ENCODE measurements around the gene SSC5D.

DNA sequence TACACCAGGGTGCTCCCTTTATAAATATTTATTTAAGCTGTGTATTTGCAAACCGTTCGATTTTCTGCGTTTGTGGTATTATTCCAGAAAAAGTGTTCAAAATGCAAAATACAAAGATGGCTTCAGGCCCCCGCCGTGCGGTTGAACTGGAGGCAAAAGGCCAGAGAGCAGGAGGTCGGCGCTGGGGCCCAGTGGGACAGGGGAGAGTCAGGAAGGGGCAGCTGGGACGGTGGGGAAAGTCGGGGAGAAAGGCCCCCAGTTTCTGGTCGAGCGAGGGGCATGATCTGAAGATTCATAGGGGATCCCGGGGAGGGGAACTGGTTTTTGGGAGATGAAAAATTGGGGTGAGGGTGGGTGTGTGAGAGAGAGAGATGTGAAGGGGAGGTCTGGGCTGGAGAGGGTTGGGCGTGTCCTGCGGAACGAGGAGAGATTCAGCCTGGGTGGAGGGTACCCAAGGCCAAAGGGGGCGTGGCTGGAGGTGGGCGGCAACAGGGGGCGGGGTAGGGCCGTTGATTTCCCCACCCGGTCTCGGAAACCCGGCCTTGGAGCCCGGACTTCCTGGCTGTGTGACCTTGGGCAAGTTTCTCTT is 27.5 kb upstream of the SSC5D start:
- TF ChIP-seq, protein P1, sequence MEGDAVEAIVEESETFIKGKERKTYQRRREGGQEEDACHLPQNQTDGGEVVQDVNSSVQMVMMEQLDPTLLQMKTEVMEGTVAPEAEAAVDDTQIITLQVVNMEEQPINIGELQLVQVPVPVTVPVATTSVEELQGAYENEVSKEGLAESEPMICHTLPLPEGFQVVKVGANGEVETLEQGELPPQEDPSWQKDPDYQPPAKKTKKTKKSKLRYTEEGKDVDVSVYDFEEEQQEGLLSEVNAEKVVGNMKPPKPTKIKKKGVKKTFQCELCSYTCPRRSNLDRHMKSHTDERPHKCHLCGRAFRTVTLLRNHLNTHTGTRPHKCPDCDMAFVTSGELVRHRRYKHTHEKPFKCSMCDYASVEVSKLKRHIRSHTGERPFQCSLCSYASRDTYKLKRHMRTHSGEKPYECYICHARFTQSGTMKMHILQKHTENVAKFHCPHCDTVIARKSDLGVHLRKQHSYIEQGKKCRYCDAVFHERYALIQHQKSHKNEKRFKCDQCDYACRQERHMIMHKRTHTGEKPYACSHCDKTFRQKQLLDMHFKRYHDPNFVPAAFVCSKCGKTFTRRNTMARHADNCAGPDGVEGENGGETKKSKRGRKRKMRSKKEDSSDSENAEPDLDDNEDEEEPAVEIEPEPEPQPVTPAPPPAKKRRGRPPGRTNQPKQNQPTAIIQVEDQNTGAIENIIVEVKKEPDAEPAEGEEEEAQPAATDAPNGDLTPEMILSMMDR (IDR thresholded peaks at IDR 0.05 in 8 of 11, conservative IDR thresholded peaks at IDR 0.05 in 3 of 11) = no peak
- no peak for TF ChIP-seq POLR2AphosphoS5 (IDR thresholded peaks at IDR 0.05)
- TF ChIP-seq POLR2A (IDR thresholded peaks at IDR 0.05) = no peak

Data from spleen (tissue), 7 donors.